ENCODE results near the gene HMGCL. TPM values are rescaled to one million over a fixed set of nuclear protein-coding genes. Genes with fewer than 3 reads are reported as not detected.

HMGCL gene
- total and polyA plus RNA-seq, 2 donors from 2014 or later, result 51.5 to 205 TPM

GRCh38 chr1:23776217-23776616, 49.0 kb downstream of the HMGCL start:
- no peak for DNase-seq
- no peak for TF ChIP-seq CTCF (IDR thresholded peaks at IDR 0.05; ENCODE audit: borderline replicate concordance, extremely low read depth, insufficient read depth)

GRCh38 chr1:23774174-23774880, 50.9 kb downstream of the HMGCL start:
- no peak for TF ChIP-seq CTCF (IDR thresholded peaks at IDR 0.05; ENCODE audit: borderline replicate concordance, extremely low read depth, insufficient read depth)
- Histone ChIP-seq H3K9ac (ENCODE audit: low read length in 3 of 3) (no peak overlapping the region), H3K27me3 (ENCODE audit: control insufficient read depth, insufficient read depth, low read length) (no peaks in the 10 kb centered on the region), H3K36me3 (ENCODE audit: control insufficient read depth in 2 of 3, insufficient read depth in 3 of 3, low read length in 3 of 3) (no peaks in the 10 kb centered on the region), H3K9me3 (ENCODE audit: control insufficient read depth in 2 of 3, insufficient read depth in 1 of 3, low read length in 3 of 3) (no peaks in the 10 kb centered on the region), H3K27ac (ENCODE audit: low read depth in 2 of 2, low read length in 2 of 2) (no peak overlapping the region), H3K4me1 (ENCODE audit: control insufficient read depth in 2 of 3, insufficient read depth in 2 of 3, low read depth in 1 of 3, low read length in 3 of 3) (peaks cover 0 to 14% (median 10%) of the 10 kb centered on the region in 3 donors), H3K4me3 (ENCODE audit: low read length in 3 of 3) (no peak overlapping the region)
- intact Hi-C loops (cut with DNase I), result no loop called here
- no peak for DNase-seq
- FAIRE-seq, result no peak

More at GRCh38 chr1:23776217-23776616, 49.0 kb downstream of the HMGCL start:
- Histone ChIP-seq H3K4me3 (ENCODE audit: low read length in 3 of 3) (no peak overlapping the region), H3K9ac (ENCODE audit: low read length in 3 of 3) (no peak overlapping the region), H3K9me3 (ENCODE audit: control insufficient read depth in 2 of 3, insufficient read depth in 1 of 3, low read length in 3 of 3) (no peaks in the 10 kb centered on the region), H3K4me1 (ENCODE audit: control insufficient read depth in 2 of 3, insufficient read depth in 2 of 3, low read depth in 1 of 3, low read length in 3 of 3) (peaks cover 0 to 17% (median 13%) of the 10 kb centered on the region in 3 donors), H3K27ac (ENCODE audit: low read depth in 2 of 2, low read length in 2 of 2) (no peak overlapping the region), H3K27me3 (ENCODE audit: control insufficient read depth, insufficient read depth, low read length) (no peaks in the 10 kb centered on the region), H3K36me3 (ENCODE audit: control insufficient read depth in 2 of 3, insufficient read depth in 3 of 3, low read length in 3 of 3) (peaks cover 0 to 4% (median 2%) of the 10 kb centered on the region in 3 donors)
- no peak for FAIRE-seq
- intact Hi-C loops (cut with DNase I), result no loop called here

- intact Hi-C loops (cut with DNase I), result no loop called here
These were observed 52.4 kb downstream of the HMGCL start for GRCh38 chr1:23772854-23773242.

More at GRCh38 chr1:23772854-23773242, 52.4 kb downstream of the HMGCL start:
- TF ChIP-seq CTCF (IDR thresholded peaks at IDR 0.05; ENCODE audit: borderline replicate concordance, extremely low read depth, insufficient read depth), result no peak
- Histone ChIP-seq H3K4me1 (ENCODE audit: control insufficient read depth in 2 of 3, insufficient read depth in 2 of 3, low read depth in 1 of 3, low read length in 3 of 3) (peaks cover 0 to 10% (median 2%) of the 10 kb centered on the region in 3 donors), H3K9ac (ENCODE audit: low read length in 3 of 3) (no peak overlapping the region), H3K27me3 (ENCODE audit: control insufficient read depth, insufficient read depth, low read length) (no peaks in the 10 kb centered on the region), H3K36me3 (ENCODE audit: control insufficient read depth in 2 of 3, insufficient read depth in 3 of 3, low read length in 3 of 3) (peaks cover 0 to 3% (median 0%) of the 10 kb centered on the region in 3 donors), H3K27ac (ENCODE audit: low read depth in 2 of 2, low read length in 2 of 2) (no peak overlapping the region), H3K4me3 (ENCODE audit: low read length in 3 of 3) (no peak overlapping the region), H3K9me3 (ENCODE audit: control insufficient read depth in 2 of 3, insufficient read depth in 1 of 3, low read length in 3 of 3) (no peaks in the 10 kb centered on the region)
- no peak for DNase-seq
- no peak for FAIRE-seq
